CD4-positive, CD25-positive, alpha-beta regulatory T cell (primary cell): Measurements from ENCODE around the gene TRIM9. TPM values are rescaled to one million over a fixed set of nuclear protein-coding genes. Genes with fewer than 3 reads are reported as not detected.

Experiments
- ATAC-seq, 2 donors: fragments of 150-1000 bp; cut with Tn5 transposase; one replicate each; pipeline ENCODE4 v1.10.0; 2021; ENCODE audit warnings: low read depth in 2 of 2, moderate number of reproducible peaks in 2 of 2, moderate library complexity in 1 of 2
- DNase-seq, 3 donors: peaks; one replicate each; pipeline versions ENCODE4 v3.0.0 to v3.0.0-alpha.2; 2012 to 2022; ENCODE audit warnings: mixed read lengths in 1 of 3
- H3K27ac ChIP-seq: one replicate; pipeline ENCODE4 v1.7.0; 2013; ENCODE audit warnings: mild to moderate bottlenecking, low read length; ENCODE audit not compliant: insufficient read depth, poor library complexity, severe bottlenecking
- H3K27me3 ChIP-seq: one replicate; pipeline ENCODE4 v1.7.0; 2013; ENCODE audit warnings: low read length; ENCODE audit not compliant: control insufficient read depth, insufficient read depth
- H3K36me3 ChIP-seq: one replicate; pipeline ENCODE4 v1.7.0; 2013; ENCODE audit warnings: mild to moderate bottlenecking, low read length, moderate library complexity; ENCODE audit not compliant: control insufficient read depth, insufficient read depth
- H3K4me1 ChIP-seq: 2 replicates; pipeline ENCODE4 v1.7.0; 2013; ENCODE audit warnings: mild to moderate bottlenecking, low read length; ENCODE audit not compliant: insufficient read depth, control insufficient read depth, poor library complexity, severe bottlenecking
- H3K4me3 ChIP-seq: one replicate; pipeline ENCODE4 v1.7.0; 2013; ENCODE audit warnings: low read depth, mild to moderate bottlenecking, low read length, moderate library complexity
- H3K9me3 ChIP-seq, 2 experiments: 1 replicate in 1 of 2; 2 replicates in 1 of 2; pipeline ENCODE4 v1.7.0; 2013; ENCODE audit warnings: low read length in 2 of 2, mild to moderate bottlenecking in 1 of 2, moderate library complexity in 1 of 2; ENCODE audit not compliant: control insufficient read depth in 2 of 2
- H3K27ac Mint-ChIP-seq, 3 donors: one replicate each; pipeline ENCODE4 v1.8.0; 2020 to 2022; ENCODE audit warnings: mild to moderate bottlenecking in 3 of 3, mixed read lengths in 3 of 3, moderate library complexity in 2 of 3
- H3K27me3 Mint-ChIP-seq: one replicate; pipeline ENCODE4 v1.8.0; 2022; ENCODE audit warnings: mild to moderate bottlenecking, mixed read lengths
- H3K36me3 Mint-ChIP-seq: one replicate; pipeline ENCODE4 v1.8.0; 2020; ENCODE audit warnings: mixed read lengths
- H3K4me1 Mint-ChIP-seq, 4 donors: one replicate each; pipeline ENCODE4 v1.8.0; 2020 to 2022; ENCODE audit warnings: mixed read lengths in 4 of 4, mild to moderate bottlenecking in 1 of 4
- H3K4me3 Mint-ChIP-seq, 4 donors: one replicate each; pipeline ENCODE4 v1.8.0; 2020 to 2022; ENCODE audit warnings: mild to moderate bottlenecking in 4 of 4, mixed read lengths in 4 of 4, moderate library complexity in 3 of 4
- H3K9me3 Mint-ChIP-seq, 7 donors: one replicate each; pipeline ENCODE4 v1.8.0; 2020 to 2022; ENCODE audit warnings: mixed read lengths in 7 of 7, mild to moderate bottlenecking in 3 of 7, moderate library complexity in 2 of 7
- polyA plus RNA-seq, 4 donors: library from polyadenylated mRNA; unstranded; fragments of 300-500 nt; fragmentation: Illumina TruSeq; gene quantifications; one replicate each; pipeline ENCODE4 v1.2.3, GENCODE V29; 2021
- total RNA-seq: library from RNA; stranded (reverse); gene quantifications from one replicate; pipeline ENCODE4 v1.2.3, GENCODE V29; 2022

Gene TRIM9
- total and polyA plus RNA-seq, 5 donors from 2014 or later, result 0.11 to 0.52 (median 0.15) TPM; not detected in 1

DNA sequence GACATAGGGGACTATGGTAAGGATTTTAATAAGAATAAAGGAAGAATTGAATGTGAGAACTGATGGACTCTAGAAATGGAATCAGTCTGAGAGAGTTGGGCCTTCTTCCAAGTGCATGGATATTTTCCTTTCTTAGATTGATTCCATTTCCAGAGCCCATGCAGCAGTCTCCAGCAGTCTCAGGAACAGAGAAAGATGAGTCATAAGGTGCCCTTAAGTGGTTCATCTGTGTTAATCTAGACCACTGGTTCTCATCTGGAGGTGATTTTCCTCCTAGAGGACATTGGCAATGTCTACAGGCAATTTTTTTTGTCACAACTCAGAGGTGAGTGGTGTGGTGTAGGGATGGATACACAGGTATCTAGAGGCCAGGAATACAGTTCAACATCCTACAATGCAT is 25.9 kb downstream of the TRIM9 start:
- Histone ChIP-seq H3K9me3 (no peaks in the 10 kb centered on the region), H3K36me3 (no peaks in the 10 kb centered on the region), H3K27me3 (peaks cover 7% of the 10 kb centered on the region), H3K27ac (no peak overlapping the region), H3K4me3 (no peak overlapping the region), H3K4me1 (no peaks in the 10 kb centered on the region)
- H3K27me3 Mint-ChIP-seq, result no peaks in the 10 kb centered on the region
- H3K36me3 Mint-ChIP-seq, result no peaks in the 10 kb centered on the region
- peaks cover 0 to 1% (median 0%) of the 10 kb centered on the region in 7 donors for H3K9me3 Mint-ChIP-seq
- H3K4me3 Mint-ChIP-seq, result no peak overlapping the region
- no peaks in the 10 kb centered on the region for H3K4me1 Mint-ChIP-seq
- ATAC-seq (no peak), DNase-seq (no peak)
- no peak overlapping the region for H3K27ac Mint-ChIP-seq

DNA sequence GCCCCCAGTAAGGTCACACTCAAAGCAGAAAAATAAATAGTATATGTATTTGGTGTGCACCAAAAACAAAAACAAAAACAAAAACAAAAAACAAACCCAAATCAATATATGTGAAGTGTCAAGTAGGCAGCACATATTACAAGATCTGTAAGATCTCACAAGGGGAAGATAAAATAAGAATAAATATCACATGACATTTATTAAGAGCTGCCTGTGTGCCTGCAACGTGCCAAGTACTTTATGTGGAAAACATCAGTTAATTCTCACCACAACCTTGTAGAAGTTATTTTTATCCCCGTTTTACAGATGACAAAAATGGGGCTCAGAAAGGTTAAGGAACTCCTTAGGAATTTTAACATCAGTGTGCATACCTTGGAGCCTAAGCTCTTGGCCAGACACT is 26.6 kb downstream of the TRIM9 start:
- H3K36me3 Mint-ChIP-seq, result no peaks in the 10 kb centered on the region
- ATAC-seq (no peak), DNase-seq (no peak)
- peaks cover 0 to 2% (median 0%) of the 10 kb centered on the region in 7 donors for H3K9me3 Mint-ChIP-seq
- H3K4me3 ChIP-seq, result no peak overlapping the region
- no peaks in the 10 kb centered on the region for H3K27me3 Mint-ChIP-seq
- no peaks in the 10 kb centered on the region for H3K36me3 ChIP-seq
- H3K4me1 Mint-ChIP-seq, result no peaks in the 10 kb centered on the region
- no peak overlapping the region for H3K4me3 Mint-ChIP-seq
- H3K4me1 ChIP-seq, result no peaks in the 10 kb centered on the region
- peaks cover 7% of the 10 kb centered on the region for H3K27me3 ChIP-seq
- H3K9me3 ChIP-seq, result no peaks in the 10 kb centered on the region
- peak overlapping the region in 1 of 3 donors; percentile 54 for H3K27ac Mint-ChIP-seq
- H3K27ac ChIP-seq, result no peak overlapping the region

- no peaks in the 10 kb centered on the region for H3K36me3 Mint-ChIP-seq
- H3K4me1 Mint-ChIP-seq, result no peaks in the 10 kb centered on the region
- no peak for ATAC-seq
- H3K36me3 ChIP-seq, result no peaks in the 10 kb centered on the region
- peaks cover 6% of the 10 kb centered on the region for H3K27me3 Mint-ChIP-seq
- H3K4me1 ChIP-seq, result no peaks in the 10 kb centered on the region
- no peak overlapping the region for H3K27ac Mint-ChIP-seq
- no peak overlapping the region for H3K4me3 Mint-ChIP-seq
- no peak for DNase-seq
- peaks cover 7% of the 10 kb centered on the region for H3K27me3 ChIP-seq
- H3K9me3 Mint-ChIP-seq, result peaks cover 0 to 12% (median 2%) of the 10 kb centered on the region in 7 donors
- H3K9me3 ChIP-seq, result peaks cover 0 to 2% of the 10 kb centered on the region in 2 experiments
- no peak overlapping the region for H3K4me3 ChIP-seq
- no peak overlapping the region for H3K27ac ChIP-seq
Measured at GRCh38 chr14:51067295-51067694, 27.6 kb downstream of the TRIM9 start.

GRCh38 chr14:51066576-51066975 is 28.3 kb downstream of the TRIM9 start:
- H3K4me3 Mint-ChIP-seq, result no peak overlapping the region
- no peak overlapping the region for H3K27ac Mint-ChIP-seq
- no peaks in the 10 kb centered on the region for H3K4me1 ChIP-seq
- DNase-seq (no peak), ATAC-seq (no peak)
- H3K27me3 ChIP-seq, result peaks cover 7% of the 10 kb centered on the region
- H3K9me3 ChIP-seq, result peaks cover 0 to 2% of the 10 kb centered on the region in 2 experiments
- no peak overlapping the region for H3K27ac ChIP-seq
- no peaks in the 10 kb centered on the region for H3K4me1 Mint-ChIP-seq
- no peak overlapping the region for H3K4me3 ChIP-seq
- H3K36me3 ChIP-seq, result no peaks in the 10 kb centered on the region
- H3K27me3 Mint-ChIP-seq, result peaks cover 13% of the 10 kb centered on the region
- peaks cover 0 to 14% (median 3%) of the 10 kb centered on the region in 7 donors for H3K9me3 Mint-ChIP-seq
- H3K36me3 Mint-ChIP-seq, result no peaks in the 10 kb centered on the region

DNA sequence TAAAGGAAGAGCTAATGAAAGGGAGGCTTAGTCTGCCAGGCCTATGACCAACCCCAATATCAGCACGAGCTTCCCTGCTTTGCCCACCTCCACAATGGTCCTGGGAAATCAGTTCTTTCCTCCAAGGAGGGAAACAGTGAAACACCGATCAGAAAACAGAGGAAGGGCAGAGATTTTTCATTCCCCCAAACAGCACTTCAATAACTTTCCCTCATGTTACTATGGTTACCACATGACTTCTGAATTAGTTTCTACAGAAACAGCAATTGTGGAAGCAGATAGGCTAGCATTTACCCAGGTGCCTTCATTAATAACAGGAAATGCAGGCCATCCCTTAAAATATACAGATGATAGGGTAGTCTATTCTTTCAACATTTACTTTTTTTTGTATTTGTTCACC is 35.9 kb downstream of the TRIM9 start:
- Mint-ChIP-seq H3K27ac (no peak overlapping the region), H3K36me3 (no peaks in the 10 kb centered on the region), H3K9me3 (peaks cover 0 to 14% (median 3%) of the 10 kb centered on the region in 7 donors)

DNA sequence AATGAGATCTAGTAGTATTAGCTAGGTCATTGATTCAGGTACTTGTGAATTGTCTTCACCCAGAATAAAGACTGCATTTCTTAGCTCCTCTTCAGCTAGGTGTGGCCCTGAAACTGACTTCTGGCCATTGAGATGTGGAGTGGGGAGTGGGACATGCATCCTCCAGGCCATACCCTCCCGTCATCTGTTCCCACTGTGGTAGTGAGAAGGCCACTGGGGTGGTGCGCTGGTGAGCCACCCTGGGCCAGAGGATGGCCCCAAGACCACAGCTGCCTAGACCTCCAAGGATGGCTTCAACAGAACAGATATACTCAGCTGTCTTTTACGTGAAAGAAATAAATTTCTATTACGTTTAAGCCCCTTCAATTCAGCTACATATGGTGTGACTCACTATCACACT is 36.5 kb downstream of the TRIM9 start:
- no peaks in the 10 kb centered on the region for H3K27me3 ChIP-seq
- no peak for DNase-seq
- Mint-ChIP-seq H3K9me3 (peaks cover 0 to 14% (median 3%) of the 10 kb centered on the region in 7 donors), H3K27ac (no peak overlapping the region), H3K27me3 (peaks cover 14% of the 10 kb centered on the region), H3K4me1 (peaks cover 0 to 2% (median 0%) of the 10 kb centered on the region in 4 donors), H3K36me3 (no peaks in the 10 kb centered on the region), H3K4me3 (no peak overlapping the region)
- no peak overlapping the region for H3K4me3 ChIP-seq
- no peak for ATAC-seq
- H3K36me3 ChIP-seq, result no peaks in the 10 kb centered on the region
- no peak overlapping the region for H3K27ac ChIP-seq
- peaks cover 0 to 2% of the 10 kb centered on the region in 2 experiments for H3K9me3 ChIP-seq
- H3K4me1 ChIP-seq, result no peaks in the 10 kb centered on the region

More for the DNA sequence above, 35.9 kb downstream of the TRIM9 start:
- DNase-seq (no peak), ATAC-seq (no peak)
- peaks cover 0 to under 1% (median 0%) of the 10 kb centered on the region in 4 donors for H3K4me1 Mint-ChIP-seq
- no peaks in the 10 kb centered on the region for H3K36me3 ChIP-seq
- no peak overlapping the region for H3K4me3 Mint-ChIP-seq
- no peaks in the 10 kb centered on the region for H3K27me3 ChIP-seq
- no peak overlapping the region for H3K27ac ChIP-seq
- peaks cover 14% of the 10 kb centered on the region for H3K27me3 Mint-ChIP-seq
- H3K9me3 ChIP-seq, result peaks cover 0 to 2% of the 10 kb centered on the region in 2 experiments
- no peaks in the 10 kb centered on the region for H3K4me1 ChIP-seq
- H3K4me3 ChIP-seq, result no peak overlapping the region

- Histone ChIP-seq H3K4me1 (no peaks in the 10 kb centered on the region), H3K4me3 (no peak overlapping the region), H3K36me3 (no peaks in the 10 kb centered on the region), H3K27ac (no peak overlapping the region), H3K27me3 (no peaks in the 10 kb centered on the region), H3K9me3 (no peaks in the 10 kb centered on the region)
- peaks cover 0 to 2% (median 0%) of the 10 kb centered on the region in 4 donors for H3K4me1 Mint-ChIP-seq
- DNase-seq (no peak), ATAC-seq (no peak)
- no peaks in the 10 kb centered on the region for H3K27me3 Mint-ChIP-seq
- H3K4me3 Mint-ChIP-seq, result no peak overlapping the region
- no peaks in the 10 kb centered on the region for H3K36me3 Mint-ChIP-seq
- no peaks in the 10 kb centered on the region for H3K9me3 Mint-ChIP-seq
- H3K27ac Mint-ChIP-seq, result no peak overlapping the region
Measured at GRCh38 chr14:51056421-51056820, 38.5 kb downstream of the TRIM9 start.

GRCh38 chr14:51053157-51053556 is 41.7 kb downstream of the TRIM9 start:
- no peaks in the 10 kb centered on the region for H3K27me3 Mint-ChIP-seq
- H3K4me3 Mint-ChIP-seq, result no peak overlapping the region
- Histone ChIP-seq H3K27ac (no peak overlapping the region), H3K4me3 (no peak overlapping the region), H3K4me1 (no peaks in the 10 kb centered on the region), H3K27me3 (no peaks in the 10 kb centered on the region), H3K36me3 (no peaks in the 10 kb centered on the region), H3K9me3 (no peaks in the 10 kb centered on the region)
- no peak overlapping the region for H3K27ac Mint-ChIP-seq
- ATAC-seq (no peak), DNase-seq (no peak)
- peaks cover 0 to 2% (median 0%) of the 10 kb centered on the region in 4 donors for H3K4me1 Mint-ChIP-seq
- H3K36me3 Mint-ChIP-seq, result no peaks in the 10 kb centered on the region
- peaks cover 0 to 2% (median 0%) of the 10 kb centered on the region in 7 donors for H3K9me3 Mint-ChIP-seq
